ENCODE measurements around the gene CCDC148.

DNA sequence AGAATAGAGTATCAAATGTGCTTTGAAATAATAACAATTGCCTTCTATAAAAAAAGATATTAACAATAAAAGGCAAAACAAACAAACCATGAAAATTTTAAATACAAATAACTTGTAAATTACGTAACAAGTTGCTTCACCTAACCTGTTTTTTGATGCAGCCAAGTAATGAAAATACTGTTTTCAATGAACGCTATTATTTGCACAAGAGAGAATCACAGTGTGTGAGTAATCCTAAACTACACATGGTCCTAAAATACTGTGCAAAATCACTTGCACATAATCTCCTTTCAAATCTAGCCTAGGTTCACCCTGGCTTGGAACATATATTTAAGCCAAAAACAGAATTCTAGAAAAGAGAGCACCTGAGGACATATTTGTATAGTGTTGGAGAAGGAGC, 98.9 kb downstream of the CCDC148 start:
- TF ChIP-seq EZH2 (IDR thresholded peaks at IDR 0.05; ENCODE audit: low read depth, unreplicated experiment) = no peak
- no peak for TF ChIP-seq CTCF (conservative IDR thresholded peaks at IDR 0.05; ENCODE audit: low read depth in 2 of 2)
- TF ChIP-seq POLR2AphosphoS5 (IDR thresholded peaks at IDR 0.05; ENCODE audit: low read depth) = no peak
- TF ChIP-seq, protein P1, sequence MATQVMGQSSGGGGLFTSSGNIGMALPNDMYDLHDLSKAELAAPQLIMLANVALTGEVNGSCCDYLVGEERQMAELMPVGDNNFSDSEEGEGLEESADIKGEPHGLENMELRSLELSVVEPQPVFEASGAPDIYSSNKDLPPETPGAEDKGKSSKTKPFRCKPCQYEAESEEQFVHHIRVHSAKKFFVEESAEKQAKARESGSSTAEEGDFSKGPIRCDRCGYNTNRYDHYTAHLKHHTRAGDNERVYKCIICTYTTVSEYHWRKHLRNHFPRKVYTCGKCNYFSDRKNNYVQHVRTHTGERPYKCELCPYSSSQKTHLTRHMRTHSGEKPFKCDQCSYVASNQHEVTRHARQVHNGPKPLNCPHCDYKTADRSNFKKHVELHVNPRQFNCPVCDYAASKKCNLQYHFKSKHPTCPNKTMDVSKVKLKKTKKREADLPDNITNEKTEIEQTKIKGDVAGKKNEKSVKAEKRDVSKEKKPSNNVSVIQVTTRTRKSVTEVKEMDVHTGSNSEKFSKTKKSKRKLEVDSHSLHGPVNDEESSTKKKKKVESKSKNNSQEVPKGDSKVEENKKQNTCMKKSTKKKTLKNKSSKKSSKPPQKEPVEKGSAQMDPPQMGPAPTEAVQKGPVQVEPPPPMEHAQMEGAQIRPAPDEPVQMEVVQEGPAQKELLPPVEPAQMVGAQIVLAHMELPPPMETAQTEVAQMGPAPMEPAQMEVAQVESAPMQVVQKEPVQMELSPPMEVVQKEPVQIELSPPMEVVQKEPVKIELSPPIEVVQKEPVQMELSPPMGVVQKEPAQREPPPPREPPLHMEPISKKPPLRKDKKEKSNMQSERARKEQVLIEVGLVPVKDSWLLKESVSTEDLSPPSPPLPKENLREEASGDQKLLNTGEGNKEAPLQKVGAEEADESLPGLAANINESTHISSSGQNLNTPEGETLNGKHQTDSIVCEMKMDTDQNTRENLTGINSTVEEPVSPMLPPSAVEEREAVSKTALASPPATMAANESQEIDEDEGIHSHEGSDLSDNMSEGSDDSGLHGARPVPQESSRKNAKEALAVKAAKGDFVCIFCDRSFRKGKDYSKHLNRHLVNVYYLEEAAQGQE (IDR thresholded peaks at IDR 0.05; ENCODE audit: unreplicated experiment) = no peak
- no peak for TF ChIP-seq EZH2phosphoT487 (IDR thresholded peaks at IDR 0.05; ENCODE audit: unreplicated experiment)
- no peak for TF ChIP-seq CREB1 (CRISPR knock-in tag; IDR thresholded peaks at IDR 0.05; ENCODE audit: low read depth)
- TF ChIP-seq JUNB (IDR thresholded peaks at IDR 0.05; ENCODE audit: unreplicated experiment) = no peak
- no peak for TF ChIP-seq NANOG (IDR thresholded peaks at IDR 0.05; ENCODE audit: borderline replicate concordance)
- TF ChIP-seq ZNF331 (CRISPR knock-in tag; IDR thresholded peaks at IDR 0.05; ENCODE audit: low read depth) = no peak

Measured in GM23338 (cell line).